ACC112 (cell line): ENCODE data around the gene RAB5A.
"Not testable (repeated sequence)": the region's sequence is repeated elsewhere in the genome, so short reads cannot be mapped to it uniquely, and the experiment has no call there.

Experiments used
- H2AFZ ChIP-seq: fragments of 200-600 bp; sonication (generic); one replicate; pipeline ENCODE4 v1.6.0; 2017; ENCODE audit warnings: antibody characterized with exemption, low read length; ENCODE audit not compliant: unreplicated experiment
- H3K27ac ChIP-seq: fragments of 200-600 bp; sonication (generic); 2 replicates; pipeline ENCODE4 v1.5.1; 2014; ENCODE audit warnings: low read depth, mild to moderate bottlenecking, antibody characterized with exemption, low read length, moderate library complexity
- H3K27me3 ChIP-seq: fragments of 200-600 bp; sonication (generic); 2 replicates; pipeline ENCODE4 v1.6.1; 2014; ENCODE audit warnings: mild to moderate bottlenecking, antibody characterized with exemption, low read length, moderate library complexity, mixed read lengths; ENCODE audit not compliant: insufficient read depth
- H3K36me3 ChIP-seq: fragments of 200-600 bp; sonication (generic); 2 replicates; pipeline ENCODE4 v1.6.1; 2016; ENCODE audit warnings: mild to moderate bottlenecking, antibody characterized with exemption, low read length, moderate library complexity, mixed read lengths; ENCODE audit not compliant: insufficient read depth
- H3K4me1 ChIP-seq: fragments of 200-600 bp; sonication (generic); one replicate; pipeline ENCODE4 v1.6.1; 2016; ENCODE audit warnings: low read length, mixed read lengths; ENCODE audit not compliant: insufficient read depth, unreplicated experiment, control insufficient read depth
- H3K4me3 ChIP-seq: fragments of 200-600 bp; sonication (generic); 2 replicates; pipeline ENCODE4 v1.5.1; 2014; ENCODE audit warnings: mild to moderate bottlenecking, low read depth, low read length
- H3K79me2 ChIP-seq: fragments of 200-600 bp; sonication (generic); one replicate; pipeline ENCODE4 v1.6.0; 2016; ENCODE audit warnings: low read length; ENCODE audit not compliant: control insufficient read depth, unreplicated experiment, insufficient read depth

RAB5A gene

DNA sequence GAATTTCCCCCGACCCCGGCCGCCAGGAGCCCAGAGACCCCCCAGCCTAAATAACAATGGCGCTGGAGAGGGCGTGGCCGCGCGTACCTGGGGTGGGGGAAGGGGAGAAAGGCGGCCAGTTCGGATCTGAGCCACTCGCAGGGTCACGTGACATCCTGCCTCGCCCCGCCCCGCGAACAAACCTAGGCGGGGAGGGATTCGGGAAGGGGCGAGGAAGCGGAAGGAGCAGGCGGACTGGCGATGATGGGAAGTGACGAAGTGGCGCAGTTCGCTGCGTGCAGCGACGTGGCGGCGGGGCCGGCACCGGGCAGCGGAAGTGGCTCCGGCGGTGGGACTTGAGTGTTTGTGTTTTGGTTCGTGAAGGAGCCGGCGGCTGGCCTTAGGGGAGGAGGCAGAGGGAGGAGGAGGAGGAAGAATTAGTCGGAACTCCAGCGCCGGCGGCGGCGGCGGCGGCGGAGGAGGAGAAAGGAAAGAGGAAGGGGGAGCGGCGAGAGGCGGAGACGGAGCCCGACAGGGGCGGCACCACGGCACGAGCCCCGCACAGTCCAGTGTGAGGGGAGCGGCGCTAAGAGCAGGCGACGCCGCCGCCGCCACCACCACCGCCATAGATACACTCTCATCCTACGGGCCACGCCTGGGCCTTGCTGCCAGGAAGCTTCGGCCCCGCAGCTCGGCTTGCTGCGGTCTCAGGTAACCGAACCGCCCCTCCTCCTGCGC is at the start of gene RAB5A:
TSS of gene RAB5A (plus strand) at position 266 of the 717 bp plus-strand sequence. CDS start 3,802 bp downstream, outside the sequence.
- Histone ChIP-seq H2AFZ (peak within 1 kb of the TSS; percentile 89), H3K4me1 (peaks cover 5% of the 10 kb centered on the region), H3K36me3 (peaks cover 12% of the 10 kb centered on the region), H3K27ac (peak within 1 kb of the TSS; percentile 94), H3K4me3 (peak within 1 kb of the TSS; percentile 99), H3K79me2 (peaks cover 48% of the 10 kb centered on the region), H3K27me3 (no peaks in the 10 kb centered on the region)

DNA sequence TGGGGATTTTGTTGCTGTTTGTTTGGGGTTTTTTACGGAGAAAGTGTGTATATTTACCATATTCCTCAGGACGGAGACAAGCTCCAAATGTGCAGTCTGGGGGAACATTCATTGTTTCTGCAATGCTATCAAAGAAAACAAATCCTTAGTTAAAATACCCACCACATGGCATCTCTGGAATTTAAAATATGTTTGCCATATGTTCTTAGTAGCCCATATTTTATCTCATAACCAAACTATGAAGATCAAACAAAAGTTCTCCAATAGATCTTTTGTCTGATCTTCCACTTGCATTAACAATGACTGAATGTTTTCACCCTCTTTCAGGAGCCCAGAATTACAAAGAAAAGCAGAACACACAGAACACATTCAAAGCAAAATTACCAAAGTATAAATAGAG is 48.2 kb upstream of the RAB5A start:
- Histone ChIP-seq H2AFZ (peak overlapping the region; percentile 68), H3K27ac (no peak overlapping the region), H3K79me2 (no peaks in the 10 kb centered on the region), H3K27me3 (no peaks in the 10 kb centered on the region), H3K4me3 (peak overlapping the region; percentile 36; the same call in 1 of the 2 replicates), H3K4me1 (peaks cover 21% of the 10 kb centered on the region), H3K36me3 (no peaks in the 10 kb centered on the region)

GRCh38 chr3:19899264-19899663 is 47.6 kb upstream of the RAB5A start:
- Histone ChIP-seq H2AFZ (peak overlapping the region; percentile 68), H3K79me2 (no peaks in the 10 kb centered on the region), H3K36me3 (no peaks in the 10 kb centered on the region), H3K27ac (no peak overlapping the region), H3K4me3 (no peak overlapping the region), H3K27me3 (no peaks in the 10 kb centered on the region), H3K4me1 (peaks cover 21% of the 10 kb centered on the region)

- not testable (repeated sequence) for H3K79me2 ChIP-seq, H2AFZ ChIP-seq, H3K4me3 ChIP-seq, H3K27ac ChIP-seq, H3K27me3 ChIP-seq, H3K36me3 ChIP-seq
- H3K4me1 ChIP-seq, result peaks cover 21% of the 10 kb centered on the region
Measured at GRCh38 chr3:19899833-19900232, 47.1 kb upstream of the RAB5A start.

DNA sequence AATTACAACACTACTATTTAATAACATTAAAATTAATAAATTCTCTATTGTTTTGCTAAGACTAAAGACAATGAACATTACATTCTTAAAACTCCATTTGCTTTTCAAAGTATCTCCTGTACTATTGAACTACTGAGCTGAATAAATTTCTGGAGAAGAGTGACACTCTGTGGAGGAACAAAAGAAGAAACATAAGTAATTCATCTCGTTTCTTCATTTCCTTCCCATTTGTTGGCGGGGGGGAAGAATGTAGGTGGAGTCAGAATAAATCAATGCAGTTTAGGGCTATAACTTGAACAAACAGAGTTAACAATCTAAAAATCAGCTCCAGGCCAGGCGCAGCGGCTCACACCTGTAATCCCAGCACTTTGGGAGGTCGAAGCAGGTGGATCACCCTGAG is 45.6 kb upstream of the RAB5A start:
- peaks cover 21% of the 10 kb centered on the region for H3K4me1 ChIP-seq
- no peaks in the 10 kb centered on the region for H3K27me3 ChIP-seq
- no peak overlapping the region for H3K27ac ChIP-seq
- H3K36me3 ChIP-seq, result no peaks in the 10 kb centered on the region
- H3K4me3 ChIP-seq, result no peak overlapping the region
- no peaks in the 10 kb centered on the region for H3K79me2 ChIP-seq
- no peak overlapping the region for H2AFZ ChIP-seq

DNA sequence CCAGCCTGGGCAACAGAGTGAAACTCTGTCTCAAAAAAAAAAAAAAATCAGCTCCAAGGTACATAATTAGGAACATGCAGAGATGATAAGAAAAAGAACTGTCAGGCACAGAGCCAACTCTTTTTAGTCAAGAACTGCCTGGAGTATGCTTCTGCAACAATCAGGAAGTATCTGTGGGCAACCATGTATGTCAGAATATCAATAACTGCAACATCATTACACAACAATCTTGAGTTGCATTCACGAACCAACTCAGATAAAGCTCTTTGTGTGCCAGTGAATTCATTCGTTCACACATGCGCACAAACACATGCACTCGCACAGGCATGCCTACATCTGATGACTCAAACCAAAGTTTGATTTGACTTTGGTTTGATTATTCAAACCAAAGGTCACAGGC is 45.0 kb upstream of the RAB5A start:
- H3K36me3 ChIP-seq, result no peaks in the 10 kb centered on the region
- no peak overlapping the region for H3K27ac ChIP-seq

GRCh38 chr3:19903649-19904048 is 43.2 kb upstream of the RAB5A start:
- Histone ChIP-seq H3K27me3 (no peaks in the 10 kb centered on the region), H3K27ac (no peak overlapping the region), H3K36me3 (no peaks in the 10 kb centered on the region), H3K4me3 (no peak overlapping the region), H3K79me2 (no peaks in the 10 kb centered on the region), H3K4me1 (peaks cover 11% of the 10 kb centered on the region), H2AFZ (no peak overlapping the region)

More for the DNA sequence above, 45.0 kb upstream of the RAB5A start:
- Histone ChIP-seq H3K79me2 (no peaks in the 10 kb centered on the region), H3K4me3 (no peak overlapping the region), H3K27me3 (no peaks in the 10 kb centered on the region), H3K4me1 (peaks cover 21% of the 10 kb centered on the region), H2AFZ (no peak overlapping the region)

DNA sequence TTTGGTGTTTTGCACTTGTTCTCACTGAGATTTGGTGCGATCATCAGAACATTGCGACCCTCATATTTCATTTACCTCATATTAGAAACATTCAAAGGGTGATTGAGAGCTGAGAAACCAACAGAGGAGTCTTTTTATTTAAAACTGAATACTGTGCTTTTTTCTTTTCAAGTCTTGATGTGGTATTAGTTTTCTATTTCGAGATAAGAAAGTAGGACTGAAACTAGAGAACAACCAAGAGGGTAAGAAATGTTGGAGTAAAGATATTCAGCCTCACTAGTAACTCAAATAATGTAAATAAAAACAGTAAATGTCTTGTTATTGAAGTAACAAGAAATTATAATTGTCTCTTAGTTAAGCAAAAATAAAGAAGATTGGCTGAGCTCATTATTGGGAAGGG is 39.4 kb upstream of the RAB5A start:
- no peaks in the 10 kb centered on the region for H3K36me3 ChIP-seq
- H3K79me2 ChIP-seq, result no peaks in the 10 kb centered on the region
- H3K27me3 ChIP-seq, result no peaks in the 10 kb centered on the region
- H3K27ac ChIP-seq, result no peak overlapping the region
- H3K4me1 ChIP-seq, result no peaks in the 10 kb centered on the region
- no peak overlapping the region for H3K4me3 ChIP-seq
- H2AFZ ChIP-seq, result no peak overlapping the region

DNA sequence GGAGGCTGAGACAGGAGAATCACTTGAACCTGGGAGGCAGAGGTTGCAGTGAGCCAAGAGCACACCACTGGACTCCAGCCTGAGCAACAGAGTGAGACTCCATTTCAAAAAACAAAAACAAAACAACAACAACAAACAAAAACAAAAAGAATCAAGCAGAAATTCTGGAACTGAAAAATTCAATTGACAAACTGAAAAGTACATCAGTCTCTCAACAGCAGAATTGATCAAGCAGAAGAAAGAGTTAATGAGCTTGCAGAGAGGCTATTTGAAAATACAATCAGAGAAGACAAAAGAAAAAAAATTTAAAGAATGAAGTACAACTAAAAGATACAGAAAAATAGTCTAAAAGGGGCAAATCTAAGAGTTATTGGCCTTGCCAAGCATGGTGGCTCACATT is 35.4 kb upstream of the RAB5A start:
- no peak overlapping the region for H3K27ac ChIP-seq
- no peak overlapping the region for H2AFZ ChIP-seq

DNA sequence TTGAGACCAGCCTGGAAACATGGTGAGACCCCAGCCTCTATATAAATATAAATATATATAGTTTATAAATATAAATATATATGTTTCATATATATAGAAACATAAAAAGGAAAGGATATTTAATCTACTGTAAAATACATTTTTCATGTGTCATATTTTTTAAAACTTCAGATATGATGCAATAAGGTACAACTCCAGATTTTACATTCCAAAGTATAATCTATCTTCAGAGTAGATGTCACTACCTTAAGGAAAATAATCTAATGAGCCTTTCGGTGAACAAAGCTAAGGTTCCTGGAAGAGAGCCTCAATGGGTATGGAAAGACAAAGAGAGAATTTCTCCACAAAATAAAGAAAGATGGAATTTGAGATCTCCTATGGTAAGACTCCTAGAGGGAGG is 29.7 kb upstream of the RAB5A start:
- H3K79me2 ChIP-seq, result no peaks in the 10 kb centered on the region
- H2AFZ ChIP-seq, result no peak overlapping the region
- H3K4me1 ChIP-seq, result no peaks in the 10 kb centered on the region
- no peaks in the 10 kb centered on the region for H3K36me3 ChIP-seq
- H3K4me3 ChIP-seq, result no peak overlapping the region
- no peak overlapping the region for H3K27ac ChIP-seq
- no peaks in the 10 kb centered on the region for H3K27me3 ChIP-seq

More for the DNA sequence above, 35.4 kb upstream of the RAB5A start:
- H3K4me3 ChIP-seq, result no peak overlapping the region
- no peaks in the 10 kb centered on the region for H3K79me2 ChIP-seq
- no peaks in the 10 kb centered on the region for H3K4me1 ChIP-seq
- no peaks in the 10 kb centered on the region for H3K36me3 ChIP-seq
- H3K27me3 ChIP-seq, result no peaks in the 10 kb centered on the region

GRCh38 chr3:19920401-19921080 is 26.4 kb upstream of the RAB5A start:
- no peak overlapping the region for H2AFZ ChIP-seq

More at GRCh38 chr3:19920401-19921080, 26.4 kb upstream of the RAB5A start:
- no peaks in the 10 kb centered on the region for H3K4me1 ChIP-seq
- no peaks in the 10 kb centered on the region for H3K36me3 ChIP-seq
- H3K27me3 ChIP-seq, result no peaks in the 10 kb centered on the region
- no peak overlapping the region for H3K4me3 ChIP-seq
- H3K79me2 ChIP-seq, result no peaks in the 10 kb centered on the region
- H3K27ac ChIP-seq, result no peak overlapping the region
